HEK293T (cell line): ENCODE measurements around the gene PPP1R2C.

Experiments
- CTCF ChIA-PET: fragments of 350-600 bp; formaldehyde crosslinking; extraction: SDS; loops from one replicate; lab custom pipeline; 2021; ENCODE audit warnings: antibody characterized with exemption, inconsistent platforms; lab: Yijun Ruan, JAX
- POLR2A ChIA-PET: fragments of 350-600 bp; formaldehyde crosslinking; extraction: SDS; loops from one replicate; lab custom pipeline; 2020; ENCODE audit warnings: antibody characterized with exemption, inconsistent platforms; lab: Yijun Ruan, JAX
- DNase-seq: peaks from one replicate; pipeline ENCODE4 v3.0.0; 2012; ENCODE audit warnings: mixed read lengths; ENCODE audit errors: extremely low spot score
- ARNT ChIP-seq: fragments of 450-650 bp; IDR thresholded peaks from 2 replicates; pipeline ENCODE4 v1.6.1; 2017; ENCODE audit warnings: mild to moderate bottlenecking
- BHLHE40 ChIP-seq: fragments of 450-650 bp; IDR thresholded peaks from 2 replicates; pipeline ENCODE4 v1.6.1; 2016; ENCODE audit warnings: mild to moderate bottlenecking, moderate library complexity, borderline replicate concordance
- CTBP1 ChIP-seq: fragments of 450-650 bp; IDR thresholded peaks from 2 replicates; pipeline ENCODE4 v1.6.1; 2016; ENCODE audit warnings: borderline replicate concordance
- ELF4 ChIP-seq: fragments of 450-650 bp; IDR thresholded peaks from 2 replicates; pipeline ENCODE4 v1.6.1; 2017; ENCODE audit warnings: antibody characterized with exemption
- FOXA1 ChIP-seq: fragments of 450-650 bp; IDR thresholded peaks from 2 replicates; pipeline ENCODE4 v1.6.1; 2016; ENCODE audit warnings: mild to moderate bottlenecking
- FOXK2 ChIP-seq: fragments of 450-650 bp; IDR thresholded peaks from 2 replicates; pipeline ENCODE4 v1.6.1; 2016; ENCODE audit warnings: mild to moderate bottlenecking
- FOXM1 ChIP-seq: fragments of 450-650 bp; IDR thresholded peaks from 2 replicates; pipeline ENCODE4 v1.6.1; 2017; ENCODE audit warnings: mild to moderate bottlenecking, borderline replicate concordance
- HDGF ChIP-seq: fragments of 450-650 bp; IDR thresholded peaks from 2 replicates; pipeline ENCODE4 v1.6.1; 2017; ENCODE audit warnings: antibody characterized with exemption, borderline replicate concordance
- L3MBTL2 ChIP-seq: fragments of 450-650 bp; conservative IDR thresholded peaks from 2 replicates; pipeline ENCODE4 v1.6.1; 2016; ENCODE audit warnings: mild to moderate bottlenecking
- LEF1 ChIP-seq: fragments of 450-650 bp; IDR thresholded peaks from 2 replicates; pipeline ENCODE4 v1.6.1; 2017; ENCODE audit warnings: mild to moderate bottlenecking, borderline replicate concordance
- NFRKB ChIP-seq: fragments of 450-650 bp; IDR thresholded peaks from 2 replicates; pipeline ENCODE4 v1.6.1; 2016; ENCODE audit warnings: mild to moderate bottlenecking, moderate library complexity
- SP1 ChIP-seq: fragments of 450-650 bp; IDR thresholded peaks from 2 replicates; pipeline ENCODE4 v1.6.1; 2017
- SUZ12 ChIP-seq: fragments of 450-650 bp; IDR thresholded peaks from 2 replicates; pipeline ENCODE4 v1.6.1; 2016; ENCODE audit warnings: mild to moderate bottlenecking
- TARDBP ChIP-seq: fragments of 450-650 bp; IDR thresholded peaks from 2 replicates; pipeline ENCODE4 v1.6.1; 2016
- ZNF384 ChIP-seq: fragments of 450-650 bp; IDR thresholded peaks from 2 replicates; pipeline ENCODE4 v1.6.1; 2016
- TF ChIP-seq, protein P1 (sequence below): fragments of 450-650 bp; IDR thresholded peaks from 2 replicates; pipeline ENCODE4 v1.6.1; 2016

PPP1R2C gene

DNA sequence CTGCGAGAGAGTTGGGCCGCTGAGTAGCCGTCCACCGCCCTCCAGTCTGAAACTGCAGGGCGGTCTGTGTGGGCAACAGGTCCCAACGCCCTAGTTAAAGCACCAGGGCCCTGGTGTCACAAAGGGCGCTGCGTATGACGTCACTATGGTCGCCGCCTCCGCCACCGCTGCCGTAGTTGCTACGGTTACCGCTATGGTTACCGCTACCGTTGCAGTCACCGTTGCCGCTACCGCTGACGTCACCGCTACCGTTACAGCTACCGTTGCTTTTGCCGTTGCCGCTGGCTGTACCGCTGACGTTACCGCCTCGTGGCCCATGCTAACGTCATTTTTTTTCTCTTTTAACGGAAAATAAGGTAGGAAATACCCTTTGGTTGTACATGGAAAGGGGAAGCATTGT, at the start of gene PPP1R2C:
TSS of gene PPP1R2C (minus strand) at position 68 of the 400 bp plus-strand sequence. CDS start 84 bp downstream, outside the sequence.
- DNase-seq = no peak
- TF ChIP-seq LEF1 = no peak
- TF ChIP-seq L3MBTL2 = no peak
- no peak for TF ChIP-seq TARDBP
- no peak for TF ChIP-seq FOXA1
- no peak for TF ChIP-seq FOXK2
- no peak for TF ChIP-seq ZNF384
- no peak for TF ChIP-seq BHLHE40
- TF ChIP-seq CTBP1 = no peak
- TF ChIP-seq, protein P1, sequence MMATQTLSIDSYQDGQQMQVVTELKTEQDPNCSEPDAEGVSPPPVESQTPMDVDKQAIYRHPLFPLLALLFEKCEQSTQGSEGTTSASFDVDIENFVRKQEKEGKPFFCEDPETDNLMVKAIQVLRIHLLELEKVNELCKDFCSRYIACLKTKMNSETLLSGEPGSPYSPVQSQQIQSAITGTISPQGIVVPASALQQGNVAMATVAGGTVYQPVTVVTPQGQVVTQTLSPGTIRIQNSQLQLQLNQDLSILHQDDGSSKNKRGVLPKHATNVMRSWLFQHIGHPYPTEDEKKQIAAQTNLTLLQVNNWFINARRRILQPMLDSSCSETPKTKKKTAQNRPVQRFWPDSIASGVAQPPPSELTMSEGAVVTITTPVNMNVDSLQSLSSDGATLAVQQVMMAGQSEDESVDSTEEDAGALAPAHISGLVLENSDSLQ = no peak
- no peak for TF ChIP-seq FOXM1
- TF ChIP-seq ARNT = no peak
- no peak for TF ChIP-seq NFRKB
- no peak for TF ChIP-seq ELF4
- TF ChIP-seq HDGF = no peak
- no peak for TF ChIP-seq SUZ12
- ChIA-PET POLR2A (no interaction called here), CTCF (no interaction called here)

DNA sequence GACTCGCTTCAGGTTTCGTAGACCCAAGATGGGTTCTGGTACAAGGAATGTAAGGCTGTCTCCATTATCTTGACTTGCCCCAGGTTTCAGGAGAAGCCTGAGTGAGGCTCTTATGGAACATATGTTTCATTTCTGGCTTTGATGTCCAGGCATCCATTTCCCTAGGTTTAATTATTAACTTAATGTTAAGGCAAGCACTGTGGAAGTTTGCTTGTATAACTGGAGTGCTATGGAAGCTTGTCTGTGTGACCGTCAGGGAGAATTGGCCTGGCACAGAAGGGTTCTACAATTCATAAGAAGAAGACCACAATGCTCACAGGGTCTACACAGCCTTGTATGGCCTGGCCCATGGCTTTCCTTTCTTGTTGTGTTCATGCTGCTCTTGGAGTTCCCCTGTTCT, 47.2 kb upstream of the PPP1R2C start:
- no peak for DNase-seq
- POLR2A ChIA-PET = no interaction called here
- CTCF ChIA-PET = no interaction called here
- no peak for TF ChIP-seq L3MBTL2
- no peak for TF ChIP-seq HDGF
- no peak for TF ChIP-seq TARDBP
- no peak for TF ChIP-seq SP1
- TF ChIP-seq SUZ12 = no peak
- TF ChIP-seq CTBP1 = no peak
- no peak for TF ChIP-seq FOXM1
- TF ChIP-seq FOXA1 = no peak

DNA sequence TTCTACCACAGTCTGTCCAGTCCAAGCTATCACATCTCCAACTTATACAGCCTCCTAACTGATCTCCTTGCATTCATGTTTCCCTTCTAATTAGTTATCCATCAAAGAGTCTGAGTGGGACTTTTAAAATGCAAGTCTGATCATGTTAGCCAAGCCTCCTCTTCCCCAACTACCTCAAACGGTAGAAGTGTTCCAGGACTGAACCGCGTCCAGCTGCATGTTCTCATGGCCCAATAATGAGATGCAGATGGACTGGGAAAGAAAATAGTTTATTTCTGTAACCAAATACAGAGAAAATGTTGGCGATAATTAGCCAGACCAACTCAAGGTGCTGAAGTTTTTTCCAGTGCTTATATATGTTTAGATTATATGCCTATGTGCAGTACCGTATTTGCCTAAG, 46.6 kb upstream of the PPP1R2C start:
- CTCF ChIA-PET = no interaction called here
- DNase-seq = no peak
- POLR2A ChIA-PET = no interaction called here
- no peak for TF ChIP-seq BHLHE40
- TF ChIP-seq ZNF384 = no peak
- TF ChIP-seq FOXM1 = no peak
- TF ChIP-seq NFRKB = no peak
- TF ChIP-seq HDGF = no peak
- no peak for TF ChIP-seq CTBP1
- no peak for TF ChIP-seq FOXK2
- TF ChIP-seq LEF1 = no peak
- TF ChIP-seq L3MBTL2 = no peak
- TF ChIP-seq FOXA1 = no peak
- TF ChIP-seq, protein P1 = no peak
- TF ChIP-seq ARNT = no peak
- TF ChIP-seq SUZ12 = no peak
- no peak for TF ChIP-seq SP1
- no peak for TF ChIP-seq ELF4
- no peak for TF ChIP-seq TARDBP

DNA sequence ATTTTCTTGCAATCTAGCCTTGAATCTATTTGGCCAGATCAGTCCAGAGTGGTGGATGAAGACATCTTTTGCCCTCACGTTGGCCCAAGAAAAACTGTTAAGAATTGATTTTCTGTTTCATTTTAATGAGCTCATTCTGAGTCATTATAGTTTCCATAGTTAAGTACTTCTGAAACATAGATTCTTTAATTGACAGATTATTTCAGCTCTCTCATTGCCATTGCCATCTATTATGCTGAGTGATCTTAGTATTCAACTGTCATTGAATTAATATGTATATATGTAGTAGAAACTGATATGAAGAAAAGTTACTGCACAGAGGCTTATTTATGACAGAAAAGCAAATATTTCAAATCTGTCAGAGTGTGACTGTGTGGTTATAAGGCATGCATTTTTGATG, 45.5 kb upstream of the PPP1R2C start:
- CTCF ChIA-PET = no interaction called here
- DNase-seq = no peak
- no peak for TF ChIP-seq ARNT
- TF ChIP-seq TARDBP = no peak
- TF ChIP-seq CTBP1 = no peak
- POLR2A ChIA-PET = no interaction called here

DNA sequence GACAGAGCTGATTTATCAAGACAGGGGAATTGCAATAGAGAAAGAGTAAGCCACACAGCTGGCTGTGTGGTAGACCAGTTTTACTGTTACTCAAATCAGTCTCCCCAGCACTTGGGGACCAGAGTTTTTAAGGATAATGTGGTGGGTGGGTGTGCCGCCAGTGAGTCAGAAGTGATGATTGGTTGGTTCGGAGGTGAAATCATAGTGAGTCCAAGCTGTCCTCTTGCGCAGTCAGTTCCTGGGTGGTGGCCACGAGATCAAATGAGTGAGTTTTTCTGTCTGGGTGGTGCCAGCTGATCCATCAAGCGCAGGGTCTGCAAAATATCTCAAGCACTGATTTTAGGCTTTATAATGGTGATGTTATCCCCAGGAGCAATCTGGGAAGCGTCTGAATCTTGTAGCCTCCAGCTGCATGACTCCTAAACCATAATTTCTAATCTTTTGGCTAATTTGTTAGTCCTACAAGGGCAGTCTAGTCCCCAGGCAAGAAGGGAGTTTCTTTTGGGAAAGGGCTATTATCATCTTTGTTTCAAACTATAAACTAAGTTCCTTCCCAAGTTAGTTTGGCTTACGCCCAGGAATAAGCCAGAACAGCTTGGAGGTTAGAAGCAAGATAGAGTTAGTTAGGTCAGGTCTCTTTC, 44.0 kb upstream of the PPP1R2C start:
- CTCF ChIA-PET = no interaction called here
- POLR2A ChIA-PET = no interaction called here
- DNase-seq = no peak
- TF ChIP-seq NFRKB = no peak
- TF ChIP-seq ELF4 = no peak
- no peak for TF ChIP-seq TARDBP
- TF ChIP-seq SP1 = no peak
- TF ChIP-seq ZNF384 = no peak
- TF ChIP-seq LEF1 = no peak
- no peak for TF ChIP-seq CTBP1

DNA sequence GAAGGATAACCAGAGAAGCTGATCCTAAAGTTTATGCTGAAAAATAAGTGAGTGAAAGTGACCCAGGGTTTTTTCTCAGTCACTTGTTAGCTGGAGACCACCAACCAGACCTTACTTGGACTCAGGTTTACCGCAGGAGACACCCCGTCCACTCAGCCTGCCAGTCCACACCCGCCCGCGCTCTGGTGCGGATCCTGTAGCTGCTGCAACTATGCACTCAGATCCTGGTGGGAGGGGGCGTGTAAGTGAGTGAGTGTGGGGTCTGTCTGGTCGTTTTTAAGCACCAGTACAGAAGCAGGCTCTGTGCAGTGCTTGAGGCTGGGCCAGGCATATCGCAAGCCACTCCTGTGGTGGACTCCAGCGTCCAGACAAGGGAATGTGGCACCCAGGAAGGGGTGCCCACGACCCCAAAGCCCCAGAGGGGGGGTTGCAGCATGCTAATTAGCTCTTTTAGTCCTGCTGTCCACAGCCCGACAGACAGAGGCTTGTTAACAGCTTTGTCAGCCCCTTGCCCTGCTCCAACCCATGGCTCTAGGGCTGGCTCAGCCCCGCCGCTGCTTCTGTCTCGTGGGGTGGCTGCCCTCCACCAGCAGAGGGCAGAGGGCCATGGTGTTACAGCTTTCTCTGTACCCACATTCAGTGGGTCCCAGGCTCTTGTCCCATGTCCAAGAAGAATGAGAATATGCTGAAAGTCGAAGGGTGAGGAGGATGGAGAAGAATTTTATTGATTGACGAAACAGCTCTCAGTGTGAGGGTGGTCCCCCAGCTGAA, 40.4 kb upstream of the PPP1R2C start:
- ChIA-PET POLR2A (no interaction called here), CTCF (interaction anchor here (0.6 kb wide), 1 partner anchor 285 kb away, joined by 4 read pairs; no protein-coding TSS in a partner anchor)
- TF ChIP-seq SUZ12 (no peak), LEF1 (no peak), ZNF384 (no peak), L3MBTL2 (no peak), HDGF (no peak), FOXA1 (no peak), TARDBP (no peak), FOXK2 (no peak), FOXM1 (no peak), ELF4 (no peak)
- TF ChIP-seq, protein P1 = no peak
- no peak for DNase-seq
